T-helper 17 cell (primary cell): Measurements from ENCODE around the gene PTGFR. TPM values are rescaled to one million over a fixed set of nuclear protein-coding genes. Genes with fewer than 3 reads are reported as not detected.

Experiments
- ATAC-seq: fragments of 150-1000 bp; cut with Tn5 transposase; 2 replicates; pipeline ENCODE4 v1.10.0; 2021; ENCODE audit warnings: mild to moderate bottlenecking, moderate library complexity
- DNase-seq, 3 donors: peaks; one replicate each; pipeline versions ENCODE4 v3.0.0 to v3.0.0-alpha.2; 2020 to 2021
- H3K9me3 ChIP-seq: one replicate; pipeline ENCODE4 v1.7.0; 2013; ENCODE audit warnings: low read length, mild to moderate bottlenecking; ENCODE audit not compliant: control insufficient read depth, poor library complexity, severe bottlenecking
- H3K27ac Mint-ChIP-seq: one replicate; pipeline ENCODE4 v1.8.0; 2022; ENCODE audit warnings: mild to moderate bottlenecking, moderate library complexity, mixed read lengths
- H3K27me3 Mint-ChIP-seq: one replicate; pipeline ENCODE4 v1.8.0; 2022; ENCODE audit warnings: mixed read lengths
- H3K36me3 Mint-ChIP-seq: one replicate; pipeline ENCODE4 v1.8.0; 2022; ENCODE audit warnings: low read depth, mixed read lengths
- H3K4me1 Mint-ChIP-seq: one replicate; pipeline ENCODE4 v1.8.0; 2022; ENCODE audit warnings: mild to moderate bottlenecking, mixed read lengths
- H3K4me3 Mint-ChIP-seq: one replicate; pipeline ENCODE4 v1.8.0; 2022; ENCODE audit warnings: mild to moderate bottlenecking, moderate library complexity, mixed read lengths
- total RNA-seq, 4 donors: library from RNA in 2 of 4; stranded (reverse) in 2 of 4; gene quantifications; one replicate each; pipeline ENCODE4 v1.2.3 and lab custom pipeline; 2022 to 2026

Gene PTGFR
- total RNA-seq, 2 donors from 2014 or later: not detected

GRCh38 chr1:78565393-78565792, 74.6 kb downstream of the PTGFR start:
- no peak for DNase-seq
- Mint-ChIP-seq H3K27me3 (no peaks in the 10 kb centered on the region), H3K4me1 (no peaks in the 10 kb centered on the region), H3K27ac (no peak overlapping the region), H3K4me3 (no peak overlapping the region), H3K36me3 (no peaks in the 10 kb centered on the region)
- no peak for ATAC-seq
- no peaks in the 10 kb centered on the region for H3K9me3 ChIP-seq

GRCh38 chr1:78570539-78570938, 79.8 kb downstream of the PTGFR start:
- ATAC-seq: no peak
- no peaks in the 10 kb centered on the region for H3K27me3 Mint-ChIP-seq
- H3K27ac Mint-ChIP-seq: no peak overlapping the region
- H3K4me3 Mint-ChIP-seq: no peak overlapping the region
- no peak for DNase-seq
- no peaks in the 10 kb centered on the region for H3K36me3 Mint-ChIP-seq
- H3K4me1 Mint-ChIP-seq: no peaks in the 10 kb centered on the region
- no peaks in the 10 kb centered on the region for H3K9me3 ChIP-seq

- ATAC-seq (no peak), DNase-seq (no peak)
- Mint-ChIP-seq H3K4me3 (no peak overlapping the region), H3K27me3 (no peaks in the 10 kb centered on the region), H3K27ac (no peak overlapping the region), H3K36me3 (no peaks in the 10 kb centered on the region), H3K4me1 (no peaks in the 10 kb centered on the region)
- no peaks in the 10 kb centered on the region for H3K9me3 ChIP-seq
Observed at GRCh38 chr1:78577257-78578100, 86.7 kb downstream of the PTGFR start.

GRCh38 chr1:78586572-78586971, 95.8 kb downstream of the PTGFR start:
- H3K4me1 Mint-ChIP-seq: no peaks in the 10 kb centered on the region
- ATAC-seq: no peak
- no peak overlapping the region for H3K27ac Mint-ChIP-seq

GRCh38 chr1:78587211-78587610, 96.4 kb downstream of the PTGFR start:
- no peak overlapping the region for H3K27ac Mint-ChIP-seq
- no peak for DNase-seq
- no peak for ATAC-seq
- H3K9me3 ChIP-seq: no peaks in the 10 kb centered on the region
- H3K36me3 Mint-ChIP-seq: no peaks in the 10 kb centered on the region
- no peaks in the 10 kb centered on the region for H3K4me1 Mint-ChIP-seq
- H3K27me3 Mint-ChIP-seq: peaks cover 17% of the 10 kb centered on the region
- H3K4me3 Mint-ChIP-seq: no peak overlapping the region

More at GRCh38 chr1:78586572-78586971, 95.8 kb downstream of the PTGFR start:
- no peaks in the 10 kb centered on the region for H3K9me3 ChIP-seq
- no peak for DNase-seq
- H3K36me3 Mint-ChIP-seq: no peaks in the 10 kb centered on the region
- peaks cover 17% of the 10 kb centered on the region for H3K27me3 Mint-ChIP-seq
- H3K4me3 Mint-ChIP-seq: no peak overlapping the region

Other genes with a start within 250 kb of the PTGFR start
- 10 to 100 TPM; 21.0 to 25.2 TPM for gene IFI44L, start 129.5 kb downstream of the PTGFR start, total RNA-seq
- gene IFI44, start 158.9 kb downstream of the PTGFR start, total RNA-seq: 10 to 100 TPM; 72.5 to 89.4 TPM